ENCODE measurements around the gene DSC2. TPM values are rescaled to one million over a fixed set of nuclear protein-coding genes. Genes with fewer than 3 reads are reported as not detected.

Gene DSC2
- total RNA-seq, 2 donors from 2014 or later = 19.3 to 19.5 TPM

DNA sequence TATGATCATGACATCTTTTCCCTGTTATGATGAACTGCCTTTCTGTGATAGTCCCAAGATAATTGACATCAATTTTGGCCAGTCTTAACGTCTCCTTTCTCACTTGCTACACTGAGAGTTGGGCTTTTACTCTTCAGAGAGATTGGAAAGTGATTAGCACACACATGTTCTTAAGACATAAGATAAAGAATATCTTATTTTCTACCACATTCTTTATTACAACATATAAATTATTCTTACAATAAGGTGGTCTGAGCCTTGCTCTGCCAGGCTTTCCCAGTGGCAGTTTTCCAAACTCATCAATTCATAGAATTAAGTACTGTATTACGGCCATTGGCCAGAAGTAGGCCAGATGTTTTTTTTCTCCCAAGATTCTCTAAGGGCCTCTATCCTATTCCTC, 54.0 kb downstream of the DSC2 start:
- no peak overlapping the region for H3K4me3 ChIP-seq
- TF ChIP-seq, protein P1, sequence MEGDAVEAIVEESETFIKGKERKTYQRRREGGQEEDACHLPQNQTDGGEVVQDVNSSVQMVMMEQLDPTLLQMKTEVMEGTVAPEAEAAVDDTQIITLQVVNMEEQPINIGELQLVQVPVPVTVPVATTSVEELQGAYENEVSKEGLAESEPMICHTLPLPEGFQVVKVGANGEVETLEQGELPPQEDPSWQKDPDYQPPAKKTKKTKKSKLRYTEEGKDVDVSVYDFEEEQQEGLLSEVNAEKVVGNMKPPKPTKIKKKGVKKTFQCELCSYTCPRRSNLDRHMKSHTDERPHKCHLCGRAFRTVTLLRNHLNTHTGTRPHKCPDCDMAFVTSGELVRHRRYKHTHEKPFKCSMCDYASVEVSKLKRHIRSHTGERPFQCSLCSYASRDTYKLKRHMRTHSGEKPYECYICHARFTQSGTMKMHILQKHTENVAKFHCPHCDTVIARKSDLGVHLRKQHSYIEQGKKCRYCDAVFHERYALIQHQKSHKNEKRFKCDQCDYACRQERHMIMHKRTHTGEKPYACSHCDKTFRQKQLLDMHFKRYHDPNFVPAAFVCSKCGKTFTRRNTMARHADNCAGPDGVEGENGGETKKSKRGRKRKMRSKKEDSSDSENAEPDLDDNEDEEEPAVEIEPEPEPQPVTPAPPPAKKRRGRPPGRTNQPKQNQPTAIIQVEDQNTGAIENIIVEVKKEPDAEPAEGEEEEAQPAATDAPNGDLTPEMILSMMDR (IDR thresholded peaks at IDR 0.05) = no peak
- H3K27ac ChIP-seq = no peak overlapping the region
- no peaks in the 10 kb centered on the region for H3K27me3 ChIP-seq
- no peaks in the 10 kb centered on the region for H3K4me1 ChIP-seq
- no peaks in the 10 kb centered on the region for H3K36me3 ChIP-seq
- DNase-seq (ENCODE audit: low spot score) = no peak
- H3K9me3 ChIP-seq = no peaks in the 10 kb centered on the region

DNA sequence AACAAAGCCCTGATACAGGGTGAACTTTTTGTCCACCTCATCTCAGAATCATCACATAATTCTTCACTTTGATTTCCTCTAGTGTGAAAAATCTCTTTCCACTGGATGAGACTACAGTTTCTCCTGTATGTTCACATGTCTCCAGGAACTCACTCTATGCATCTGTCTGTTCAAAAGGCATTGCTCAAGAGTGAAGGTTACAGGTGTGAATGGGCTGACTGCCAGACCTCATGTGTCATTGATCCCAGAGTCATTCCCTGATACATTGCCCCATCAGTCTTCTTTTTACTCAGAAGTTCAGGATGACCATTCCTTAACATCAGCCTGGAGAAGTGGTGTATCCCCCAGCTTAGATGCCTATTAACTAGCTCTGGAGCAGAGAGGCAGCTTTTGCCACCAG, 55.3 kb downstream of the DSC2 start:
- TF ChIP-seq, protein P1 (IDR thresholded peaks at IDR 0.05) = no peak
- H3K9me3 ChIP-seq = no peaks in the 10 kb centered on the region
- DNase-seq (ENCODE audit: low spot score) = no peak
- no peaks in the 10 kb centered on the region for H3K27me3 ChIP-seq
- no peaks in the 10 kb centered on the region for H3K36me3 ChIP-seq
- H3K4me1 ChIP-seq = peaks cover 0 to 11% of the 10 kb centered on the region in 2 donors
- H3K4me3 ChIP-seq = no peak overlapping the region
- H3K27ac ChIP-seq = no peak overlapping the region

DNA sequence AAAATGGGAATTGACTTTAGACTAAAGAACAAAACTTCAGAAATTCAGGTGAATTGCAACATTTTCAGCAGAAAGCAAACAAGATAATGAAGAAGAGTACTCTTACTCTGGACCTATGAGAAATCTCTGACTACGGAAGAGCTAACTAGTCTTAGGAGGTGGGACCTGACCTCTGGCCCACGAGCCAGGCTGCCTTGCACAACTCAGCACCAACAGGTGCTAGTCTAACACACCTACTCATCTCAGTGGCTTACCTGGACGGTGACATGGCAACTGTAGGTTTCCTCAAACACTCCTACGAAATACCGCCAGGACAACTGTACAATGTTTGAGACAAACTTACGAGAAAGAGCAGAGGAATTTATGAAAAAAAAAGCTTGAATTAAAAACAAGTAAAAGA, 56.6 kb downstream of the DSC2 start:
- Histone ChIP-seq H3K9me3 (no peaks in the 10 kb centered on the region), H3K4me3 (no peak overlapping the region), H3K27ac (no peak overlapping the region), H3K4me1 (peaks cover 0 to 23% of the 10 kb centered on the region in 2 donors), H3K27me3 (peaks cover 3 to 11% of the 10 kb centered on the region in 2 donors), H3K36me3 (no peaks in the 10 kb centered on the region)
- no peak for DNase-seq (ENCODE audit: low spot score)
- TF ChIP-seq, protein P1 (IDR thresholded peaks at IDR 0.05) = no peak

DNA sequence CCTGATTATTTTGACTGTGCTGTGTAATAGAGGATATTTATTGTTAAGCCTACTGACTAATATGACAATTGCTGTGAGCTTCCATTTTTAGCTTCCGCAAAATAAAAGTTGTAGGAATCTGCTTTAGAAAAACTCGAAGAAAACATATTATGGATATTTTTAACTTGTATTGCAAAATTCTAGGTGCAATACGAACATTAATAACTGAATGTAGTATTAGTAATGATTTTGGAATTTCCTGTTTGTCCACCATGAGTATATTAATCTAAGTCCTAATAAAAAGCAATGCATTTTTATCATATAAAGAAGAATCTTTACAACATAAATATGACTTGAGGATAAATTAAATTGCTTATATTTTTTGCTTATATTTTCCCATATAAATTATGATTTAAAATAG, 57.3 kb downstream of the DSC2 start:
- TF ChIP-seq, protein P1 (IDR thresholded peaks at IDR 0.05) = no peak
- peaks cover 5 to 11% of the 10 kb centered on the region in 2 donors for H3K27me3 ChIP-seq

DNA sequence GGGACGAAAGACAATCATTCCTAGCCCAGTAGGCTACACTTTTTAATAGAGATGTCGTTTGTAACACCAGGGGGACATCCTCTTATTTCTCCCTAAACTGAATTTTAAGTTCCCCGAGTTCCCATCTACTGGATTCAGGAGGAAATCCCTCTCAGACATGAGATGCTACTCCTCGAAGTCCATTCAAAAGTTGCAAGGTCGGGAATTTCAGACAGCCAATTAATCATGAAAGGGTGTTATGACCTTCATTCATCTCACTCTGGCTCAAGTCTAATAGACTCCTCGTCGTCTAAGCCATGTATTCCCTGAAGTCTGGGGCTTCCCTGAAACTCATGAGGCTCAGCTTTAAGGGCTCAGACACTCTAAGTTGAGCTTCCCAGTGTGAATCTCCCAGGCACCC, 58.5 kb downstream of the DSC2 start:
- Histone ChIP-seq H3K27me3 (peaks cover 5 to 11% of the 10 kb centered on the region in 2 donors), H3K4me3 (no peak overlapping the region), H3K27ac (no peak overlapping the region), H3K9me3 (no peaks in the 10 kb centered on the region), H3K4me1 (peaks cover 0 to 23% of the 10 kb centered on the region in 2 donors), H3K36me3 (no peaks in the 10 kb centered on the region)
- no peak for DNase-seq (ENCODE audit: low spot score)
- TF ChIP-seq, protein P1 (IDR thresholded peaks at IDR 0.05) = no peak

More for the DNA sequence above, 57.3 kb downstream of the DSC2 start:
- H3K4me3 ChIP-seq = no peak overlapping the region
- DNase-seq (ENCODE audit: low spot score) = no peak
- peaks cover 0 to 23% of the 10 kb centered on the region in 2 donors for H3K4me1 ChIP-seq
- H3K27ac ChIP-seq = no peak overlapping the region
- no peaks in the 10 kb centered on the region for H3K9me3 ChIP-seq
- no peaks in the 10 kb centered on the region for H3K36me3 ChIP-seq
